ENCODE results near the gene HNF1A.
A peak's percentile ranks its signal among the peaks of the same experiment; 100 is the strongest.

The HNF1A gene

GRCh38 chr12:120962532-120963020 lies 15.8 kb upstream of the HNF1A start:
- Histone ChIP-seq H3K27me3 (ENCODE audit: control insufficient read depth, insufficient read depth, low read length) (no peaks in the 10 kb centered on the region), H3K27ac (peak overlapping the region; percentile 86), H3K4me1 (peaks cover 14% of the 10 kb centered on the region), H3K4me2 (ENCODE audit: low read length) (no peak overlapping the region), H3K4me3 (ENCODE audit: low read depth, low read length) (no peak overlapping the region), H3K36me3 (ENCODE audit: control insufficient read depth, insufficient read depth, low read length) (no peaks in the 10 kb centered on the region), H3K9me3 (ENCODE audit: control insufficient read depth, low read length) (no peaks in the 10 kb centered on the region), H3K79me2 (no peaks in the 10 kb centered on the region), H2AFZ (no peak overlapping the region), H3K9ac (no peak overlapping the region)
- TF ChIP-seq, protein P1, sequence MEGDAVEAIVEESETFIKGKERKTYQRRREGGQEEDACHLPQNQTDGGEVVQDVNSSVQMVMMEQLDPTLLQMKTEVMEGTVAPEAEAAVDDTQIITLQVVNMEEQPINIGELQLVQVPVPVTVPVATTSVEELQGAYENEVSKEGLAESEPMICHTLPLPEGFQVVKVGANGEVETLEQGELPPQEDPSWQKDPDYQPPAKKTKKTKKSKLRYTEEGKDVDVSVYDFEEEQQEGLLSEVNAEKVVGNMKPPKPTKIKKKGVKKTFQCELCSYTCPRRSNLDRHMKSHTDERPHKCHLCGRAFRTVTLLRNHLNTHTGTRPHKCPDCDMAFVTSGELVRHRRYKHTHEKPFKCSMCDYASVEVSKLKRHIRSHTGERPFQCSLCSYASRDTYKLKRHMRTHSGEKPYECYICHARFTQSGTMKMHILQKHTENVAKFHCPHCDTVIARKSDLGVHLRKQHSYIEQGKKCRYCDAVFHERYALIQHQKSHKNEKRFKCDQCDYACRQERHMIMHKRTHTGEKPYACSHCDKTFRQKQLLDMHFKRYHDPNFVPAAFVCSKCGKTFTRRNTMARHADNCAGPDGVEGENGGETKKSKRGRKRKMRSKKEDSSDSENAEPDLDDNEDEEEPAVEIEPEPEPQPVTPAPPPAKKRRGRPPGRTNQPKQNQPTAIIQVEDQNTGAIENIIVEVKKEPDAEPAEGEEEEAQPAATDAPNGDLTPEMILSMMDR (IDR thresholded peaks at IDR 0.05): no peak

DNA sequence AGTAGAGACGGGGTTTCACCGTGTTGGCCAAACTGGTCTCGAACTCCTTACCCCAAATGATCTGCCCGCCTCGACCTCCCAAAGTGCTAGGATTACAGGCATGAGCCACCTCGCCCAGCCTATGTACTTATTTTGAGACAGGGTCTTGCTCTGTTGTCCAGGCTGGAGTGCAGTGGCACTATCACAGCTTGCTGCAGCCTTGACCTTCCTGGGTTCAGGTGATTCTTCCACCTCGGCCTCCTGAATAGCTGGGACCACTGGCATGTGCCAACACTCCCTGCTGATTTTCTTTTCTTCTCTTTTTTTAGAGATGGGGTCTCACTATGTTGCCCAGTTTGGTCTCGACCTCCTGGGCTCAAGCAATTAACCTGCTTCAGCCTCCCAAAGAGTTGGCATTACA lies 14.0 kb upstream of the HNF1A start:
- Histone ChIP-seq H3K4me2 (ENCODE audit: low read length) (no peak overlapping the region), H3K36me3 (ENCODE audit: control insufficient read depth, insufficient read depth, low read length) (no peaks in the 10 kb centered on the region), H3K79me2 (no peaks in the 10 kb centered on the region), H3K4me1 (peaks cover 12% of the 10 kb centered on the region), H3K4me3 (ENCODE audit: low read depth, low read length) (no peak overlapping the region), H3K9ac (no peak overlapping the region), H2AFZ (no peak overlapping the region), H3K9me3 (ENCODE audit: control insufficient read depth, low read length) (no peaks in the 10 kb centered on the region), H3K27ac (no peak overlapping the region), H3K27me3 (ENCODE audit: control insufficient read depth, insufficient read depth, low read length) (no peaks in the 10 kb centered on the region)
- TF ChIP-seq, protein P1 (IDR thresholded peaks at IDR 0.05): no peak

DNA sequence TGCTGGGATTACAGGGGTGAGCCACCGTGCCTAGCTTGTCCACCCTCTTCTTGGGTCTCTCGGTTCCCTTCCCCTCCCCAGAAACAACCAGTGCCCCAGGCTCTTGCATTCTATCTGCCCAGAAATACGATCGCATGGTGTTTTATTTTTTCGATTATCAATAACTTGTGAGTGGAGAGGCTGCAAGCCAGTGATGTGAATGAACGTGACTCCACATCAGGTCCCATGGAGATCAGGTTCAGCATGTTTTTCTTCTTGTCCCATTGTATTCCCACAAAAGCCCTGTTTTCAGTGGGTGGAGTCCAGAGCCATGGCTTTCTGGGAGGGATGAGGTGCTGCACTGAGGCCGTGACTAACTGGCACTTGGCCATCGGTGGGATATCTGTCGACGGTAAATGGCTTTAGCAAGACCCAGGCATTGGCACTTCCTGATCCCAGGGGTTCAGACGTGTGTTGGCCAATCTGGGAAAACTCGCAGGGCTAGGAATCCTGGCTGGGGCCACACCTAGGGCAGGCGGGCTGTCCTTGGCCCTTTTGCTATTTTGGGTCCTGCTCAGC lies 12.7 kb upstream of the HNF1A start:
- no peak overlapping the region for H3K27ac ChIP-seq
- no peaks in the 10 kb centered on the region for H3K36me3 ChIP-seq (ENCODE audit: control insufficient read depth, insufficient read depth, low read length)
- H3K9ac ChIP-seq: no peak overlapping the region
- TF ChIP-seq, protein P1 (IDR thresholded peaks at IDR 0.05): no peak
- H2AFZ ChIP-seq: no peak overlapping the region
- H3K4me1 ChIP-seq: peaks cover 12% of the 10 kb centered on the region
- H3K4me2 ChIP-seq (ENCODE audit: low read length): no peak overlapping the region
- H3K4me3 ChIP-seq (ENCODE audit: low read depth, low read length): no peak overlapping the region
- no peaks in the 10 kb centered on the region for H3K9me3 ChIP-seq (ENCODE audit: control insufficient read depth, low read length)
- H3K27me3 ChIP-seq (ENCODE audit: control insufficient read depth, insufficient read depth, low read length): no peaks in the 10 kb centered on the region
- H3K79me2 ChIP-seq: no peaks in the 10 kb centered on the region

DNA sequence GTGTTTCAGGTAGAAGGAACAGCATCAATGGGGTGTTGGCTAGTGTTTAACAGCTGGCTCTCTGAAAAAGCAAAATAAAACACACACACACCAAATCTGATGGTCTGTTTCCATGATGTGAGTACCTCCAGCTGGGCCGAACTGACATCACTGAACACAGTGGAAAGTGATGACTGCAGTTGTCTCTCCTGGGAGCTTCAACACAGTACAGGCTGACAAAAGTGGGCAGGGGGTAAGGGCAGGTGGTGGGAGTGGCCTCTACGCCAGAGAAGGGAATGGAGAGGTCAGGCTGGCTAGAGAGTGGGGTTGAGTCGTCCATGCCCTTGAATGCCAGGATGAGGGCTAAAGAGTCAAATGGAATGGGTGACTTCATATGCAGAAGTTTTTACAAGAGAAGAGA lies 8.0 kb upstream of the HNF1A start:
- Histone ChIP-seq H3K27ac (no peak overlapping the region), H3K79me2 (no peaks in the 10 kb centered on the region), H3K27me3 (ENCODE audit: control insufficient read depth, insufficient read depth, low read length) (no peaks in the 10 kb centered on the region), H3K36me3 (ENCODE audit: control insufficient read depth, insufficient read depth, low read length) (no peaks in the 10 kb centered on the region), H3K9ac (no peak overlapping the region), H2AFZ (peak overlapping the region; percentile 11), H3K4me3 (ENCODE audit: low read depth, low read length) (no peak overlapping the region), H3K4me1 (peaks cover 8% of the 10 kb centered on the region), H3K9me3 (ENCODE audit: control insufficient read depth, low read length) (no peaks in the 10 kb centered on the region), H3K4me2 (ENCODE audit: low read length) (no peak overlapping the region)
- TF ChIP-seq, protein P1 (IDR thresholded peaks at IDR 0.05): no peak

Measured in parathyroid adenoma (tissue), 2 donors.